Amniotic epithelial cell (primary cell): Measurements from ENCODE around the gene ZDHHC3.

Experiments used
- DNase-seq: peaks from one replicate; pipeline ENCODE4 v3.0.0-alpha.2; 2010; ENCODE audit warnings: low read depth

ZDHHC3 gene, protein sequence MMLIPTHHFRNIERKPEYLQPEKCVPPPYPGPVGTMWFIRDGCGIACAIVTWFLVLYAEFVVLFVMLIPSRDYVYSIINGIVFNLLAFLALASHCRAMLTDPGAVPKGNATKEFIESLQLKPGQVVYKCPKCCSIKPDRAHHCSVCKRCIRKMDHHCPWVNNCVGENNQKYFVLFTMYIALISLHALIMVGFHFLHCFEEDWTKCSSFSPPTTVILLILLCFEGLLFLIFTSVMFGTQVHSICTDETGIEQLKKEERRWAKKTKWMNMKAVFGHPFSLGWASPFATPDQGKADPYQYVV

GRCh38 chr3:44976002-44976815 is at the start of gene ZDHHC3, which contains the start of gene EXOSC7:
Gene ZDHHC3 (minus strand): TSS chr3:44976174. CDS start chr3:44959436, 16,738 bp downstream.
Gene EXOSC7 (plus strand): TSS chr3:44976244. CDS start chr3:44976278, 34 bp downstream.
- DNase-seq: peak; percentile 79

GRCh38 chr3:45024542-45025255 is 48.7 kb upstream of the ZDHHC3 start:
- no peak for DNase-seq

- no peak for DNase-seq
Measured at GRCh38 chr3:45023675-45024074, 47.7 kb upstream of the ZDHHC3 start.

GRCh38 chr3:45021524-45022297 is 45.7 kb upstream of the ZDHHC3 start:
- DNase-seq: no peak

GRCh38 chr3:45020534-45020933 is 44.6 kb upstream of the ZDHHC3 start:
- no peak for DNase-seq

DNA sequence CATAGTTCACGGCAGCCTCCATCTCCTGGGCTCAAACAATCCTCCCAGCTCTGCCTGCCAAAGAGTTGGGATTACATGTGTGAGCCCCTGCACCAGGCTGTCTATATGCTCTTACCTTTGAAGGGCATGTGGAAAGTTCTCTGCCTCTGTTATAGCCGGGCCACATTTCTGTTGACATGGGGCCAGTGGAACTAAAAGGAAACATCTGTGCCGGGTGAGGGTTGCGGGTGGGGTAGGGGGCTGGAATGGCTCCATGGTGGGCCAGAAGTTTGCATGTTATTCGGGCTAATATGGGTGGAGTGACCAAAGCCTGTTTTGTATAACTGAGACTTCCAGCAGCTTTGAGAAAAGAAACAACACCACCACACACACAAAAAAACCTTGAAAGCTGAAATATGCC is 41.8 kb upstream of the ZDHHC3 start:
- DNase-seq: no peak

DNA sequence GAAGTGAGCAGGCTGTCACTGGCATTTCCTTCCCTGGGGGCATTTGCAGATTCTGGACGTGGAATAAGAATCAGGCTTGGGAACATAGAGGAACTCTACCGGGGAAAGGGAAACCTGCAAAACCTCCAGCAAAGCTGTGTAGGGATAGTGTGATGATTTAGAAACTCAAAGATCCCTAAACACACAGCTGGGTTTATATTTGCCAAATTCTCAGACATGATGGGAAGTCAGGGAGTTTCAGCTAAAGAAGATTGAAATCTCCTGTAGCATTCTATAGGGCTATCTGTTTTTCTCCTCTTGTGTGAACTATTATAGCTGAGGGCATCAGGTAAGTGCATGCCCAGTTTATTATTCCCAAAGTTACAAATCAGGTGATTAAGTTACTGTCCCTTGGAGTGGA is 40.9 kb upstream of the ZDHHC3 start:
- no peak for DNase-seq

DNA sequence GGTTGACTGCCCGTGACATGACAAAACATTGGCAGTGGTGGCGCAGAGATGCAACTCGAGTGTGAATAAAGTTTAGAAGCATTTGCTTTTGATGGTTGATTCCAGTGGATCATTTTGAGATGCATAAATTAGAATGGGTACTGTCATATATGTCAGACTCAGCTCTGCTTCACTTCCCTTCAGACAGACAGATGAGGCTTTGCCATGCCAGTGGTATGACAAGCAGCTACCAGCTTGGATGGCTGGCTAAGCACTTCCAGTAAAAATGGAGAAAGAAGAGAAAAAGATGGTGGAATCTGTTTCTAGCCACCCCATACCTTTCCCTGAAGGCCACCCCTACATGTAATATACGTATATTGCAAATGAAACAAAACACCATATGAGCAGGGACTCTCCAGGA is 36.6 kb upstream of the ZDHHC3 start:
- DNase-seq: no peak

GRCh38 chr3:45011756-45012508 is 36.0 kb upstream of the ZDHHC3 start:
- DNase-seq: peak; percentile 84

- peak; percentile 76 for DNase-seq
Measured at GRCh38 chr3:45010811-45011333, 34.9 kb upstream of the ZDHHC3 start.

DNA sequence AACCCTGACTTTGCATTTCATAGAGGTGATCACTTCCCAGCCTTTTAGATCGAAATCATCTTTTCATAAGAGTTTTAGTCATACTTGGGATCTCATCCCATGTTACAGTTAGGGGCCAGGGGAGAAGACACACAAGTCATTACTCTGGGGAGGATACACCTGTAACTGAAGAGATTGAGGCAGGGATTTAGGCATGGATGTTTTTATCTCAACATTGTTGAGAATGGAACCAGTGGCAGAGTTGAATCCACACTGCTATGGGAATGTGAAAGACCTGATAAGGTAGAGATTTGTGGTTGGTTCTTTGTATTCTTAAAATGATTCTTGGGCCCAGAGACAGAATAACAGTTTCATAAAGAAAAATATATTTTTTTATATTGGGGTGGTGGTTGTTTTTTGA is 33.9 kb upstream of the ZDHHC3 start:
- DNase-seq: no peak

- DNase-seq: peak; percentile 88
Measured at GRCh38 chr3:45008117-45008516, 32.1 kb upstream of the ZDHHC3 start.

GRCh38 chr3:45007091-45007490 is 31.1 kb upstream of the ZDHHC3 start:
- no peak for DNase-seq

DNA sequence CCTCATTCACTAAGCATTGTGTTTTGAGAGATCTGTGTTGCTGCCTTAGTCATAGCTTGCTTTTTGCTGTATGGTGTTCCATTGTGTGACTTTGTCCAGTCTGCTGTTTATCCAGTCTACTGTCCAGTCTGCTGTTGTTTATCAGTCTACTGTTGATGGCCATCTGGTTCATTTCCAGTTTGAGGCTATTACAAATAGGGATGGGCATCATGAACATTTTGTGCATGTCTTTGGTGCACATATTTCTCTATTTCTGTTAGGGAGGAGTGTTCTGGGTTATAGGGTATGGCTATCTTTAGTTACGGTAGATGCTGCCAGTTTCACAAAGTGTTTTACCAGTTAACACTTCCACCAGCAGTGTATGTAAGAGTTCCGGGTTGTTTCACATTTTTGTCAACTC is 27.9 kb upstream of the ZDHHC3 start:
- peak; percentile 53 for DNase-seq

GRCh38 chr3:45003406-45003805 is 27.4 kb upstream of the ZDHHC3 start:
- DNase-seq: no peak

- no peak for DNase-seq
Measured at GRCh38 chr3:45002720-45003119, 26.7 kb upstream of the ZDHHC3 start.

DNA sequence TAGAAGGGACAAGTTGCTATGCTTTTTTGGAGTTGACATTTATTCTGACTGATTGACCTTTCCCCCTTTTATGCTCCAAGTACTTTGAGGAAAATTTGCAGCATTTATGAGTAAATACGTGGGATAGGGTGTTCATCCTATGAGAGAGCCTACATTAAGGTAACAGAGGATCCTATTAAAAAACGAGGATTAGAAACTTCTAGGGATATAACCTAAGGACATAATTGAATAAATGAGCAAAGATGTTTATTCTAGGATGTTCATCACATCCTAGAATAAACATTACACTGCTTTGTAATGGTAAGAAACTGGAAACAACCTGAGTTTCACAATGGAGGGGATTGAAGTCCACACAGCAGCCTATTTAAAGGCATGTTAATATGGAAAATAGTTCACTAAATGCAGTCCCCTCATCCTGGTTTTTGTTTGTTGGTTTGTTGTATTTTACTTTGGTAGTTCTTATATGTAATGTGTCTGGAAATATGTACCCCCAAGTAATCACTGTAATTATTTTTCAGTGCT is 26.2 kb upstream of the ZDHHC3 start:
- DNase-seq: no peak

GRCh38 chr3:45001738-45002137 is 25.8 kb upstream of the ZDHHC3 start:
- no peak for DNase-seq

DNA sequence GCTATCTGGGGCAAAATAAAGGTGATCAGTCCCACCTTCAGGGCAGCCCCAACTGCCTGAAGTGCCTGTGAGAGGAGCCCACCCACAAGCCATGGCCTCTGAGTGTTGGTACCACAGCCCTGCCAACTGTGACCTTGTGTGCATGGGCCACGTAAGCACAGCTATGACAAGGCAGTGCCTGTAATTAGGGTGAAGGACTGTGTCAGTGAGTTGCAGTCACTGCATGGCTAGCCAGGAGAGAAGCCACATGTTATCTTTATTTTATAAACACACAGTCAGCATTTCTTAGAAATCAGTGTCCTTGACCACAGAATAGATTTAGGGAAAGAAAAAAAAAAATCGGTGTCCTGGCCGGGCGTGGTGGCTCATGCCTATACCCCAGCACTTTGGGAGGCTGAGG is 24.8 kb upstream of the ZDHHC3 start:
- no peak for DNase-seq

- DNase-seq: no peak
Measured at GRCh38 chr3:44999782-45000181, 23.8 kb upstream of the ZDHHC3 start.

DNA sequence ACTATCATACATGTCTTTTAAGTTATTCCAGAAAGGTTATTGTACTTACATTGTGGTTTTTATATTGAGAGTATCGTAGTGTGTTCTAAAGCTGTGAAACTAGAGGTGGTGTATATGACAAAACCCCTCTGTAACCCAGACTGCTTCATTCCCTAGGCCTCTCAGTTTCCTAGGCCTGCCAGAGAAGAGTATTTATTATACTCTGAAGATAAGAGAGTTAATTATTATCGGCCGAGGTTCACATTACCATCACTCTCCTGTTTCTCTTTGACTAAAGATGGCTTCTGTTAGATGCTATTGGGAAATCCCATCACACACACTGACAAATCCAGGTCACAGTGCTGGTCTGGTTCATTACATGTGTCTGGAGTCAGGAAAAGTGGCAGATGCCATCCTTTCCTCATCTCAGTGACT is 20.6 kb upstream of the ZDHHC3 start:
- peak; percentile 49 for DNase-seq
